GM19455 (cell line): Measurements from ENCODE around the gene CARD14.
"Not testable (repeated sequence)": the region's sequence is repeated elsewhere in the genome, so short reads cannot be mapped to it uniquely, and the experiment has no call there.

ENCODE experiments used
- ATAC-seq: cut with Tn5 transposase; IDR thresholded peaks from one replicate; pipeline ENCODE4 v1.9.1; 2021; ENCODE audit not compliant: unreplicated experiment

The CARD14 gene

DNA sequence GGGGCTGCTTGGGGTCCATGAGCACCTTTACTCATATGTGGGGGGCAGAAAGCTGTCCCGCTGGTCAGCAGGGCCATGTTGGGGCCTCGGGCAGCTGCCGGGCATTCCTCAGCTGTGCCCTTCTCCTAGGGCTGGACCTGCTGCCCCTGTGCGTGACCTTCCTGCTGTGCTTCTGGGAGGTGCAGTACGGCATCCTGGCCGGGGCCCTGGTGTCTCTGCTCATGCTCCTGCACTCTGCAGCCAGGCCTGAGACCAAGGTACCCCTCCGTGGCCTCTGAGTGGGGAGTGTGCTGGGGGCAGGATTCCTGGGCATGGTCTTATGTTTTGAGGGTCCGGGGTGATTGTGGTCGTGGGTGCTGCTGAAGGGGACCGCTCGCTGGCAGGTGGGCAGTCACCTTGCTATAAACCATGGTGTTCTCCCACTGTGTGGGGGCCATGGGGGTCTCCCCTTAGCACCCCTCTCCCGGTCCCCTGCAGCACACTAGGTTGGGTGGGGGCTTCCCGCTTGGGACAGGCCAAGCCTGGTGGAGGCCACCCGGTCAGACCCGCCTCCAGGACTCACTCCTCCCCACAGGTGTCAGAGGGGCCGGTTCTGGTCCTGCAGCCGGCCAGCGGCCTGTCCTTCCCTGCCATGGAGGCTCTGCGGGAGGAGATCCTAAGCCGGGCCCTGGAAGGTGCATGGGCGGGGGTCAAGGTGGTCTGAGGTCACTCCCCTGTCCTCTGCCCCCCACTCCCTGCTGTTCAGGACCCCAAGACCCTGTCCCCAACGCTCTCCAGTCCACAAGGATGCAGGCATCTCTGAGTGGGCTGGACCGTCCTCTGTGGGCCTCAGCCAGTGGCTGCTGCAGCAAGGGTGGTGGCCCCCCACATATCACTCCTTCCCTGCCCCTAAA is 78.4 kb downstream of the CARD14 start:
- no peak for ATAC-seq

GRCh38 chr17:80248894-80249710 is 79.3 kb downstream of the CARD14 start:
- ATAC-seq, result no peak

GRCh38 chr17:80251966-80252365 is 82.1 kb downstream of the CARD14 start:
- ATAC-seq, result no peak

GRCh38 chr17:80252871-80253270 is 83.0 kb downstream of the CARD14 start:
- ATAC-seq, result no peak

GRCh38 chr17:80253631-80254395 is 84.0 kb downstream of the CARD14 start:
- ATAC-seq, result no peak

DNA sequence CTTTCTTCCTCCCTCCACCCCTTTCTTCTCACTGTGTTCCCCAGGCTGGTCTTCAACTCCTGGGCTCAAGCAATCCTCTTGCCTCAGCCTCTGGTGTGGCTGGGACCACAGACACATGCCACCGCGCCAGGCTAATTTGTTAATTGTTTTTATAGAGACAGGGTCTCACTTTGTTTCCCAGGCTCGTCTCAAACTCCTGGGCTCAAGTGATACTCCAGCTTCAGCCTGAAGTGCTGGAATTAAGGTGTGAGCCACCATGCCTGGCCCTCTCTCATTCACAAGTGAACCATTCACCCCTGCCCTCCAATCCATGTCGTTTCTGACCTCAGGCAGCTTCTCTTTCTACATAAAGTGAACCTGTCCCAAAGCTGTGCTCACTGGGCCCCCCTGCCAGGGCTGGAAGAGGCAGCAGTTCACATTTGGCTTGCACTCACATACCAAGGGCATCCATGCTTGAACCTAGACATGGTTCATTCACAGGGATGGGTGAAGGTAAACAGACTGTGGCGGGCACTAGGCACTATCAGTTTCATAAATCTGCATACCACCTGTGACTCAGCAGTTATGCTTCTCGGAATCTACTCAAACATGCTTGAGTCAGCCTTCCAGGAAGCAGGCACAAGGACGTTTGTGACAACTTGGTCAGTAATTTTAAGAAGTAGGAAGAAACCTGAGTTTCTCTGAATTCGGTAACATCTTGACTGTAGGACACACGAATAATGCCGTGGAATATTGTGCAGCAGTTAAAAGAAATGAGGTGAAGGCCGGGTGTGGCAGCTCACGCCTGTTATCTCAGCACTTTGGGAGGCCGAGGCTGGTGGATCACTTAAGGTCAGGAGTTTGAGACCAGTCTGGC is 84.8 kb downstream of the CARD14 start:
- ATAC-seq, result no peak

GRCh38 chr17:80256034-80256350 is 86.2 kb downstream of the CARD14 start:
- ATAC-seq, result no peak

DNA sequence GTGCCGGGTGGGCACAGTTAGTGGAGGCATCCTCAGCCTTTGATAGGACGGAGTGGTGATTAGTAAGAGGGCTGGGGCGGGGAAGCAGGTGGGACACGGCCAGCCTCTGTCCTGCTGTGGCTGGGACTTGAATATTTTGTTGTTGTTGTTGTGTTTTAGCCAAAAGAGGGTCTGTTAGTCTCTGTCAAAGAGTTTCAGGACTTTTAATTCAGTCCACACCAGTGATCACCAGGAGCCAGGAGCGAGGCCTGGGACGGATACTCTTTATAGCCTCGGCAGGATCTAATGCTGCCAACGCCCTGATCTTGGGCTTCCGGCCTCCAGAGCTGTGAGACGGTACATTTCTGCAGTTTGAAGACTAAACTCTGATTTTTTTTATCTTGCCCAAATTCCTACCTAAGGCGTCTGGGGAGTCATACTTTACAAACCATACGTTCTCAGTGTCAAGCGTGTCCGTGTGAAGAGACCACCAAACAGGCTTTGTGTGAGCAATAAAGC is 87.9 kb downstream of the CARD14 start:
- no peak for ATAC-seq

GRCh38 chr17:80258296-80258695 is 88.5 kb downstream of the CARD14 start:
- not testable (repeated sequence) for ATAC-seq
